Left cardiac atrium (tissue), 4 donors: Measurements from ENCODE around the gene DNM3. TPM values are rescaled to one million over a fixed set of nuclear protein-coding genes. Genes with fewer than 3 reads are reported as not detected.
A peak's percentile ranks its signal among the peaks of the same experiment; 100 is the strongest.
"Not testable (repeated sequence)": the region's sequence is repeated elsewhere in the genome, so short reads cannot be mapped to it uniquely, and the experiment has no call there.

Experiments
- ATAC-seq, 2 donors: fragments of 200-7000 bp; cut with Tn5 transposase; one replicate each; pipeline ENCODE4 v1.9.1; 2020; ENCODE audit warnings: mild to moderate bottlenecking in 2 of 2, moderate library complexity in 2 of 2
- DNase-seq: peaks from one replicate; pipeline ENCODE4 v3.0.0-alpha.2; 2020
- intact Hi-C, 2 donors: fragments of 100-400 bp; cut with DNase I; formaldehyde crosslinking; loops; one replicate each; pipeline versions ENCODE4 v1.14.1 to v1.15.1; 2022 to 2023
- total RNA-seq, 2 donors: library from RNA; stranded (reverse); fragmentation: NEBNext Ultra II Directional; extraction: Animal tissue kit (Norgen Biotek cat#: 25700); gene quantifications; one replicate each; pipeline ENCODE4 v1.2.1, GENCODE V29; 2021
- donor health status: DM: no; HTN: yes; CAD: no.
- donor health status: DM: no; HTN: yes; CAD: no; lungs with severe emphysema.
- donor health status: DM: yes; HTN: yes; CAD: no.
- donor health status: Dilated cardiomyopathy.

DNM3 gene
- total RNA-seq, 2 donors from 2014 or later = 1.1 to 2.8 TPM

DNA sequence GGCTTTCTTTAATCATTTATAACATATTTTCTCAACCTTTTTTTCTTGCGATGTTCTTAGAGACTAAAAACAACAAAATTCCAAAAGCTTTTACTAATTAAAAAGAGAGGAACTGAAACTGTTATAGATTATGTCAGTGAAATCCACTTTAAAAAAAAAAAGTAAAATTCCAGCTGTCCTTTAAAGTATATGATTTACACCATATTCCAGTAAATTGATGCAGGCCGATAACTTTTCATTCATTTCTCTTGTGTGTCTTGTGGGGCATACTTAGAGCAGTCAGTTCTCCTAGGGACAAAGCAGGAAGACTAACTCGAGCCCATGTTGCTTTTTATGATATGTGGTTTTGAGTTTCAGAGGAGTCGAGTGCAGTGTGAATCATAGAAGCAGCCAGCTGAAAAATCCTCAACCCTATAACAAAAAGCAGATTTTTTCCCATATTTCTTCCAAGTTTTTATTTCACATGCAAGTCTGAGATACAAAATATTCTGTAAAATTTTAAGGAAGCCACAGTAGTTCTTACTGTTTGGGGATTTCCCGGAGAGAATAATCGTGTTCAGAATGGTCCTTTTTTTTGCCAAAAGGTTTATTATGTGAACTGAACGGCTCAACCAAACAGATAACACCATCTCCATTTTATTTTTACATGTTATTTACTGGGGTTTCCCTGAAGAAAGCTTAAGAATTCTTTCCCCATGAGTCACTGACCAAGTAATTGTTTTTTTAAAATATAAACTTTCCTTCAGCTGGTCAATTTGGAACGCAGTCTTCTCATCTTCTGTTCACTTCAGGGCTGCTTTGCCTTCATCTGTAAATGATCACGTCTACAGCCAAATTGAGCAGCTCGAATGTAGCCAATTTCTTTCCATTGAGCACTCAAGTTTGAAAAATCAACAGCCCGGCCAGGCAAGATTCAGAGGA lies 502.2 kb downstream of the DNM3 start:
- ATAC-seq (peak; percentile 38 to 79), DNase-seq (no peak)
- intact Hi-C loops = no loop called here

- intact Hi-C loops = no loop called here
- no peak for DNase-seq
- peak in 1 of 2 donors; percentile 25 for ATAC-seq
Measured at GRCh38 chr1:172344444-172344843, 503.1 kb downstream of the DNM3 start.

DNA sequence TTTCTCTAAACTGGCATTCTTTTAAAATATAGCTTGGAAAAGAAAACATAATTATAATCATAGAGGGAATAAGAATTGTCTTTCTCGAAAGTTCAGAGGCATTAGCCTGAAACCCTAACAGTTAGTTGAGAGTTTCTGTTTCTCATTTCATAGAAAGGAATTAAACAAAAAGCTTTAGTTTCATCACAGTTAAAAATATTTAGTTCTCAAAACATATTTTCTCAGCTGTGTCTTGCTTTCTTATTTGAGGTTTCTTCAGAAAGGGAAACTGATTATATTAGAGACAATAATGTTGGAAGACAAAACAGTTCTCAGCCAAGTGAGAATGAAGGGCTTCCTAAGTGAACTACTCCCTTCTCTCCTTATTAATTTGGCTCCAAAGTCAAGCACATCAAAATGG lies 503.8 kb downstream of the DNM3 start:
- ATAC-seq (no peak), DNase-seq (no peak)

DNA sequence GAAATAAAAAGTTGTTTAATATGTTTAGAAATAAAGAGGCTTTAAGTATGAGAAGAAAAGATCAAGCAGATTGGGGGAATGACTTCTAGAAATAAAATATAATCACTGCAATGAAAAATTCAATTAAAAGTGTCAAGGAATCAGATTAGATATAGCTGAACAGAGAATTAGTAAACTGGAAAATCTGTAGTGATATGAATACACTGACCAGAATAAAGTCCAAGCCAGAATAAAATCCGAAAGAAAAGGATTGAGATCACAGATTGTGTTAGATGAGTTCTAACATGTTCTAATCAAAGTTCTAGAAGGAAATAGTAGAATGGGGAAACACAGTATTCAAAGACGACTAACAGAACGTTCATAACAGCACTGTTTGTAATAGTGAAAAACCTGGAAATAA lies 506.1 kb downstream of the DNM3 start:
- ATAC-seq (no peak), DNase-seq (no peak)
- intact Hi-C loops = no loop called here

More for the DNA sequence above, 503.8 kb downstream of the DNM3 start:
- intact Hi-C loops = no loop called here

- DNase-seq (no peak), ATAC-seq (no peak)
- intact Hi-C loops = no loop called here
Measured at GRCh38 chr1:172350856-172351255, 509.6 kb downstream of the DNM3 start.

DNA sequence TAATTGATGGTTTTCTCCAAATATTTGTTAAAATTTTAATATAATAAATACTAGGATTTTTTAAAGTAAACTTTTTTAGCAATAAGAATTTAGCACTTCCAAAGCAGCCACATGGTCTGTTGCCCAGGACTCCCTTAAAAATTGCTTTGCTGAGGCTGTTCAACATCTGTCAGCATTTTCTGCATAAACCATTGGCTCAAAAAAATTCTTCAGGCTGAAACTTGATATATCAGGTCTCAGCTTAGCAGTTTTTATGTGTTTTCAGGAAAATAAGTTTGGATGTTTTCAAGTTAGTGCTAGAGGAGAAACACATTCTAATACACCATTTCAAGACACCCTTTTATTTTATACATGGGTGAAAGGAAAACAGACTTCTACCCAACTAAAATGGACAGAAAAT lies 510.0 kb downstream of the DNM3 start:
- DNase-seq (no peak), ATAC-seq (no peak)
- intact Hi-C loops = no loop called here

DNA sequence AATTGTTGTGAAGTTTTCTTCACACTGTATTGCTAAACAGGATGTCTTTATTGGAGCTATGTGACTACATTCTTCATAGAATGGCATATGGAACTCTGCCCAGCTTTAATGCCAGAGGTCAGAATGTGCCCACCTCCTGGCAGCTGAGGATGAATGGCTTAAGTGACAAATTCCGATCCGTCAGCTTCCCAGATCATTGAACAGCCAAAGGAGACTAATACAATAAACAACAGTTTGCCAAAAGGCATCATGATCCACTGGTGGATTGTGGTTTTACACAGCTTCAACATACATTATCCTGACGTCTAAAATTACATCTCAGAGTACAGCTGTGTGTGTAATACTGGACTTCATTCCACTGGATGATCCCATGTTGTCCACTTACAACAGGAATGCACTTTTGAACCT lies 510.5 kb downstream of the DNM3 start:
- no peak for ATAC-seq
- no peak for DNase-seq
- intact Hi-C loops = no loop called here

DNA sequence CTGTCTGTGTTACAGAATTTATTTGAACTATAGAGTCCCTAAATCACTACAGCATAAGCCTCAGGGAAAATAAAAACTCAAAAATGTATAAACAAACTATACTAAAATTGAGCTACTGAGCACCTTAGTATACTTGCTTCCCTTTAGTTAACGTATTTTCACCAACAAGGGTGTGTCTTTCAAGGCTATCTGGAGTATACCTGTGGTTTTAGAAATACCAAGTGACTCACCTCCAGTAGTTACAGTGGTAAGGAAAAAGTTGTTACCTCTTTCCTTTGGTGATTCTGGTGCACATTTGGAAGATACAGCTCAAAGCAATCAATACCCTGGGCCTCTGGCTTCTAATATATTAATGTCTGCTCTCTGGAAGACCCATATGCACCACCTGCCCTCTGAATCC lies 511.1 kb downstream of the DNM3 start:
- intact Hi-C loops = no loop called here
- DNase-seq (no peak), ATAC-seq (no peak)

GRCh38 chr1:172354291-172355274 lies 513.3 kb downstream of the DNM3 start:
- intact Hi-C loops = loop anchor here in 1 of 2 donors (5.0 kb wide), 1 partner anchor 38 kb away; no protein-coding TSS in a partner anchor
- no peak for DNase-seq
- no peak for ATAC-seq

DNA sequence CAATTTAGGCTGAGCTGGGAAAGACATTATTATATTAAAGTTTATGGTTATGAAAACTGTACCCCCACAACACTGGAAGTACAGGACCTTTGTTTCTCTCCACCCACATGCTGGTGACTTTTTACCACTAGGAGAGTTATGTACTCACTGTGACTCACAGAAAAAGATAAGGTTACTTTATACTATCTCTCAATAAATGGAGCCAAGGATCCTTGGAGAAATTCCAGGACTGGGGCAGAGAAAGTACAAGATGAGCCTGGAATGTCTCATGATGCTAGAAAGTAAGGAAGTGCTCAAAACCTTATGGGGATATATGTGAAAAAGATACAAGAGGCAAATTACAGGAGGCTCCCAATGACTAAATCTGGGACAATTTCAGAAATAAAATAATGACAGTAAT lies 515.3 kb downstream of the DNM3 start:
- no peak for DNase-seq

GRCh38 chr1:172357753-172358385 lies 516.6 kb downstream of the DNM3 start:
- ATAC-seq (peak in 1 of 2 donors; percentile 4), DNase-seq (no peak)
- intact Hi-C loops = loop anchor here in 1 of 2 donors (5.0 kb wide), 1 partner anchor 34 kb away; no protein-coding TSS in a partner anchor

More for the DNA sequence above, 515.3 kb downstream of the DNM3 start:
- intact Hi-C loops = loop anchor here in 1 of 2 donors (5.0 kb wide), 1 partner anchor 36 kb away; no protein-coding TSS in a partner anchor
- ATAC-seq = peak in 1 of 2 donors; percentile 21

GRCh38 chr1:172359491-172359999 lies 518.2 kb downstream of the DNM3 start:
- no peak for ATAC-seq
- intact Hi-C loops = loop anchor here in 1 of 2 donors (5.0 kb wide), 1 partner anchor 33 kb away; no protein-coding TSS in a partner anchor
- no peak for DNase-seq

GRCh38 chr1:172360511-172360910 lies 519.2 kb downstream of the DNM3 start:
- no peak for DNase-seq
- intact Hi-C loops = no loop called here
- ATAC-seq = no peak

- intact Hi-C loops = no loop called here
- DNase-seq (no peak), ATAC-seq (no peak)
Measured at GRCh38 chr1:172360985-172361384, 519.7 kb downstream of the DNM3 start.

- no peak for ATAC-seq
- no peak for DNase-seq
- intact Hi-C loops = no loop called here
Measured at GRCh38 chr1:172363852-172364251, 522.6 kb downstream of the DNM3 start.

DNA sequence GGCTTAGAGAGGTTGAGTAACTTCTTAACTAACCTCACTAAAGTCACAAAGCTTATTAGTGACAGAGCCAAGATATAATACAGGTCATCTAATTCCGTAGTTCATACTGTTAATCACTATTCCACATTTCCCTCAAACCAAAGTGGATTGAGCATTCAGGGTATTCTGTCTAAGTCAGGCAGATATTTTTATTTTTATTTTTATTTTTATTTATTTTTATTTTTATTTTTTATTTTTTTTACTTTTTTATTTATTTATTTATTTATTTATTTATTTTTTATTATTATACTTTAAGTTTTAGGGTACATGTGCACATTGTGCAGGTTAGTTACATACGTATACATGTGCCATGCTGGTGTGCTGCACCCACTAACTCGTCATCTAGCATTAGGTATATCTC lies 530.3 kb downstream of the DNM3 start:
- DNase-seq, intact Hi-C loops, ATAC-seq: not testable (repeated sequence)

DNA sequence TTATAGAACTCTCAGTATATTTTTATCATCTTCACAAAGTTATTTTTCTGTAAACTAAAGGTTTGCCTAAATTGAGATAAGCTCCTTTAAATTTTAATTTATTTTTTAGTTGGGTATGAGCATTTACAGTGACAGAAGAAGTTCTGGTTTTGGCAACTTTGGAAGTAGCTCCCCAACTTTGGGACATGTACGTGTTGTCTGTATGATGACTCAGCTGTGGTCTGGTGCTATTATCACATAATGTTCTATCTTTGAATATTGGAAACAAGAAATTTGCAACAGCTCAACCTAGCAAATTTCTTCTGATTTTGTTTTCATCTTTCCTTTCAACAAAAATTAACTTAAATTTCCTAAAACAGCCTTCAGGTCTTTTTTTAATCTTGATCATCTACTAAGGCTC lies 532.6 kb downstream of the DNM3 start:
- intact Hi-C loops = no loop called here
- ATAC-seq (no peak), DNase-seq (no peak)

- no peak for ATAC-seq
- no peak for DNase-seq
- intact Hi-C loops = no loop called here
Measured at GRCh38 chr1:172375211-172375631, 533.9 kb downstream of the DNM3 start.

- no peak for DNase-seq
- no peak for ATAC-seq
- intact Hi-C loops = no loop called here
Measured at GRCh38 chr1:172376431-172376830, 535.1 kb downstream of the DNM3 start.
